CD4-positive, alpha-beta T cell (primary cell): Measurements from ENCODE around the gene RAET1G. TPM values are rescaled to one million over a fixed set of nuclear protein-coding genes. Genes with fewer than 3 reads are reported as not detected.

Experiments used
- ATAC-seq: fragments of 200-7000 bp; cut with Tn5 transposase; one replicate; pipeline ENCODE4 v1.10.0; 2022; ENCODE audit warnings: mild to moderate bottlenecking; ENCODE audit not compliant: poor library complexity
- CTCF ChIA-PET: fragments of 350-600 bp; sonication (Branson Sonifier 250); formaldehyde crosslinking; loops from one replicate; lab custom pipeline; 2021; ENCODE audit warnings: antibody characterized with exemption, inconsistent platforms; lab: Charles Lee
- POLR2A ChIA-PET: fragments of 350-600 bp; sonication (Branson Sonifier 250); formaldehyde crosslinking; loops from one replicate; lab custom pipeline; 2021; ENCODE audit warnings: antibody characterized with exemption, inconsistent platforms; lab: Charles Lee
- DNase-seq, 14 experiments: peaks; one replicate each; pipeline ENCODE4 v3.0.0-alpha.2; 2013 to 2020; ENCODE audit warnings: mixed read lengths in 2 of 14
- H3K27ac ChIP-seq, 2 donors: one replicate each; pipeline versions ENCODE4 v1.5.1 to v1.7.0; 2013; ENCODE audit warnings: low read length in 2 of 2, low read depth in 1 of 2, mild to moderate bottlenecking in 1 of 2
- H3K27me3 ChIP-seq, 2 experiments: 1 replicate in 1 of 2; 2 replicates in 1 of 2; pipeline versions ENCODE4 v1.6.1 to v1.7.0; 2013; ENCODE audit warnings: low read length in 2 of 2, control low read depth in 1 of 2, mild to moderate bottlenecking in 1 of 2, moderate library complexity in 1 of 2; ENCODE audit not compliant: insufficient read depth in 2 of 2, control insufficient read depth in 1 of 2
- H3K36me3 ChIP-seq: one replicate; pipeline ENCODE4 v1.6.1; 2013; ENCODE audit warnings: low read length, control low read depth; ENCODE audit not compliant: insufficient read depth
- H3K4me1 ChIP-seq: one replicate; pipeline ENCODE4 v1.6.1; 2013; ENCODE audit warnings: low read length, control low read depth; ENCODE audit not compliant: insufficient read depth
- H3K4me3 ChIP-seq: one replicate; pipeline ENCODE4 v1.5.1; 2013; ENCODE audit warnings: mild to moderate bottlenecking, low read length, moderate library complexity
- H3K9me3 ChIP-seq, 2 experiments: 1 replicate in 1 of 2; 2 replicates in 1 of 2; pipeline versions ENCODE4 v1.6.1 to v1.7.0; 2013; ENCODE audit warnings: low read length in 2 of 2, mild to moderate bottlenecking in 2 of 2, control low read depth in 1 of 2, moderate library complexity in 1 of 2; ENCODE audit not compliant: control insufficient read depth in 1 of 2, insufficient read depth in 1 of 2
- H3K27ac Mint-ChIP-seq: one replicate; pipeline ENCODE4 v1.8.0; 2020; ENCODE audit warnings: mixed read lengths
- H3K27me3 Mint-ChIP-seq: one replicate; pipeline ENCODE4 v1.8.0; 2021; ENCODE audit warnings: mixed read lengths
- H3K36me3 Mint-ChIP-seq: one replicate; pipeline ENCODE4 v1.8.0; 2021; ENCODE audit warnings: low read depth, mixed read lengths
- H3K4me1 Mint-ChIP-seq: one replicate; pipeline ENCODE4 v1.8.0; 2021; ENCODE audit warnings: low read depth, mixed read lengths
- H3K4me3 Mint-ChIP-seq: one replicate; pipeline ENCODE4 v1.8.0; 2020; ENCODE audit warnings: mild to moderate bottlenecking, mixed read lengths
- H3K9me3 Mint-ChIP-seq: one replicate; pipeline ENCODE4 v1.8.0; 2020; ENCODE audit warnings: mixed read lengths
- intact Hi-C, 2 experiments: fragments of 100-400 bp; cut with DNase I in 1 of 2; cut with micrococcal nuclease in 1 of 2; formaldehyde crosslinking; loops; one replicate each; pipeline versions ENCODE4 v1.15.1 to v1.9.0; 2023 to 2025; cut with DNase I, micrococcal nuclease
- total RNA-seq, 174 experiments: library from RNA in 2 of 174; stranded (reverse) in 2 of 174; gene quantifications; one replicate each; pipeline ENCODE4 v1.2.3 and lab custom pipeline; 2021 to 2026
- TF ChIP-seq, protein P1 (sequence below): fragments of 200-600 bp; IDR thresholded peaks from one replicate; pipeline ENCODE4 v1.8.0; 2022; ENCODE audit warnings: antibody characterized with exemption, mild to moderate bottlenecking

Gene RAET1G
- total RNA-seq, 2 experiments from 2014 or later, result not detected

DNA sequence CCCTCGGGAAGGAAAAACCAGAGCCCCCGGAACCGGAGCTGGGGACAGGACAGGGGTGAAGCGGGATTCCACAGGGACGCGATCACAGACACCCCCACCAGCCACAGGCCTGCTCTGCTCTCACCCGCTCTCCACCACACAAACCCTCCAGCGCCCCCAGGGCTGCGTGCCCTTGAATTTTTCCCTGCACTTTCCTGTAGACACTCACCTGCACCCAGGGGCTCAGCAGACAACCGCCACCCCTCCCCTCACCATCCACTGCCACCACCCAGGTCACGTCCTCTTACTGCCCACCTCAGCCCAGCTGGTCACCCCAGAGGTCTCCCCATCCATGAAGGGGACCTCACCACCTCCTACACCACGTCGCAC, 19.5 kb upstream of the RAET1G start:
- H3K36me3 ChIP-seq, result no peaks in the 10 kb centered on the region
- Mint-ChIP-seq H3K36me3 (no peaks in the 10 kb centered on the region), H3K9me3 (no peaks in the 10 kb centered on the region), H3K27ac (no peak overlapping the region), H3K4me1 (peaks cover 33% of the 10 kb centered on the region), H3K27me3 (peaks cover 54% of the 10 kb centered on the region), H3K4me3 (peak overlapping the region; percentile 88)
- H3K27ac ChIP-seq, result no peak overlapping the region
- H3K4me1 ChIP-seq, result peaks cover 45% of the 10 kb centered on the region
- CTCF ChIA-PET, result no interaction called here
- peak overlapping the region; percentile 89 for H3K4me3 ChIP-seq
- peaks cover 33 to 35% of the 10 kb centered on the region in 2 experiments for H3K27me3 ChIP-seq
- H3K9me3 ChIP-seq, result peaks cover 0 to 14% of the 10 kb centered on the region in 2 experiments
- intact Hi-C loops, result no loop called here
- POLR2A ChIA-PET, result no interaction called here
- TF ChIP-seq, protein P1, sequence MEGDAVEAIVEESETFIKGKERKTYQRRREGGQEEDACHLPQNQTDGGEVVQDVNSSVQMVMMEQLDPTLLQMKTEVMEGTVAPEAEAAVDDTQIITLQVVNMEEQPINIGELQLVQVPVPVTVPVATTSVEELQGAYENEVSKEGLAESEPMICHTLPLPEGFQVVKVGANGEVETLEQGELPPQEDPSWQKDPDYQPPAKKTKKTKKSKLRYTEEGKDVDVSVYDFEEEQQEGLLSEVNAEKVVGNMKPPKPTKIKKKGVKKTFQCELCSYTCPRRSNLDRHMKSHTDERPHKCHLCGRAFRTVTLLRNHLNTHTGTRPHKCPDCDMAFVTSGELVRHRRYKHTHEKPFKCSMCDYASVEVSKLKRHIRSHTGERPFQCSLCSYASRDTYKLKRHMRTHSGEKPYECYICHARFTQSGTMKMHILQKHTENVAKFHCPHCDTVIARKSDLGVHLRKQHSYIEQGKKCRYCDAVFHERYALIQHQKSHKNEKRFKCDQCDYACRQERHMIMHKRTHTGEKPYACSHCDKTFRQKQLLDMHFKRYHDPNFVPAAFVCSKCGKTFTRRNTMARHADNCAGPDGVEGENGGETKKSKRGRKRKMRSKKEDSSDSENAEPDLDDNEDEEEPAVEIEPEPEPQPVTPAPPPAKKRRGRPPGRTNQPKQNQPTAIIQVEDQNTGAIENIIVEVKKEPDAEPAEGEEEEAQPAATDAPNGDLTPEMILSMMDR, result no peak
- ATAC-seq (no peak), DNase-seq (no peak)

DNA sequence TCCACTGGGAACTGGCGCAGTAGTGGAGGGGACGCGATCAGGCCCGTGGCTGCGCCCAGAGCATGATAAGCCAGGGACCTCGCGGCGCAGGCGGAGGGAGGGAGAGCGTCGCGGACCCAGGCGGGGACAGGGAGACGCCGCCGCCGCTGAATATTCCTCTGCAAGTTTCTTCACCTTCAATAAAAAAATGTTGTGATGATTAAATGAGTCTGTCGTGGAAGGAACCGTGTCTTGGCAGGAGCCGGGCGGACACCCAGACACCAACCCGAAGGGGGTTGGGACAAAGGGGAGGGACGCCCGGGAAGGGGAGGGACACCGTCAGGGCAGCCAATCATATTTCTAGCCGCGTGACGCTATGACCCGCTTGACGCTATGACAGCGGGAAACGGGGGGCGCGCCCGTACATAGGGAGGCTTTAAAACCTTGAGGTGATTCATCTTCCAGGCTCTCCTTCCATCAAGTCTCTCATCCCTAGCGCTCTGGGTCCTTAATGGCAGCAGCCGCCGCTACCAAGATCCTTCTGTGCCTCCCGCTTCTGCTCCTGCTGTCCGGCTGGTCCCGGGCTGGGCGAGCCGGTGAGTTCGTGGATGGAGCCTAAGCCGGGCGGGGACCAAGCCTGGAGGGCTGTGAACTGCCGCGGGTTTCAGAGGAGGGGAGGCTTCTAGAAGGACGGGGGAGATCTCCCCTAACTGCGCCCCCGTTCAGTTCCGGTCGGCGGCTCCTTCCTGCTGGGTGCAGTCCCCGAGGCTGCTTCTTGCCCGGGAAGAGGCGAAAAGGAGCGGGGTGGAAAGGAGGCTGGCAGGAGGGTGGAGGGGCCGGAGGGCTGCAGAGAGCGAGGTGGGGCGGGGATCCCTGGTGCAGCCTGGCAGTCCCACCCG, 18.9 kb upstream of the RAET1G start, which contains the start of gene ULBP2:
Gene ULBP2 (plus strand): TSS at position 432 of the 878 bp plus-strand sequence. CDS start 59 bp downstream, at position 491.
- intact Hi-C loops, result no loop called here
- CTCF ChIA-PET, result no interaction called here
- H3K27me3 Mint-ChIP-seq, result peaks cover 60% of the 10 kb centered on the region
- H3K27ac Mint-ChIP-seq, result peak within 1 kb of the TSS; percentile 78
- POLR2A ChIA-PET, result no interaction called here
- peak; percentile 88 for ATAC-seq
- TF ChIP-seq, protein P1, result no peak
- no peak within 1 kb of the TSS for H3K27ac ChIP-seq
- peaks cover 45% of the 10 kb centered on the region for H3K4me1 ChIP-seq
- H3K36me3 ChIP-seq, result no peaks in the 10 kb centered on the region
- peaks cover 37 to 41% of the 10 kb centered on the region in 2 experiments for H3K27me3 ChIP-seq
- H3K36me3 Mint-ChIP-seq, result no peaks in the 10 kb centered on the region
- peak within 1 kb of the TSS; percentile 89 for H3K4me3 ChIP-seq
- H3K9me3 Mint-ChIP-seq, result no peaks in the 10 kb centered on the region
- H3K9me3 ChIP-seq, result peaks cover 0 to 14% of the 10 kb centered on the region in 2 experiments
- DNase-seq, result peak; percentile 75 to 97 (median 85)
- peaks cover 33% of the 10 kb centered on the region for H3K4me1 Mint-ChIP-seq
- H3K4me3 Mint-ChIP-seq, result peak within 1 kb of the TSS; percentile 88

DNA sequence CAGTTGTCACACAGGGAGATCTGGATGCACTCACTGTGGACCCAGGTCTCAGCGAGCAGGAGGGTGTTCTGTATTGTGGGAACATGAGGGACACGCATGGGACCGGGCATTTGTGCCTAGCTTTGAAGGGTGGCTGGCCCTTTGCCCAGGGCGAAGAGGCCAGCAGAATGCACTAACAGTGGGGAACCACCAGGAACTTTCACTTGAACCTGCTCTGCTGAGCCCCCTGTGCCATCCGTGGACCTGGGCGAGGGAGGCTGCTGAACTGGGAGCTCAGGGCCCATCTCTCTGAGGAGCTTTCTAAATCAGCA, 17.7 kb upstream of the RAET1G start:
- ATAC-seq, result no peak
- ChIA-PET CTCF (interaction anchor here (0.6 to 1.3 kb wide), 3 partner anchors 66 to 564 kb away, joined by 3 to 4 read pairs (median 3); no protein-coding TSS in a partner anchor), POLR2A (interaction anchor here (0.6 to 0.9 kb wide), 2 partner anchors 11 to 52 kb away, joined by 3 read pairs; no protein-coding TSS in a partner anchor)
- TF ChIP-seq, protein P1, result no peak
- Histone ChIP-seq H3K36me3 (no peaks in the 10 kb centered on the region), H3K4me3 (no peak overlapping the region), H3K4me1 (peaks cover 45% of the 10 kb centered on the region), H3K27me3 (peaks cover 48 to 53% of the 10 kb centered on the region in 2 experiments), H3K9me3 (peaks cover 0 to 14% of the 10 kb centered on the region in 2 experiments), H3K27ac (no peak overlapping the region)
- Mint-ChIP-seq H3K4me1 (peaks cover 33% of the 10 kb centered on the region), H3K27ac (peak overlapping the region; percentile 62), H3K36me3 (no peaks in the 10 kb centered on the region), H3K27me3 (peaks cover 72% of the 10 kb centered on the region), H3K4me3 (peak overlapping the region; percentile 81), H3K9me3 (no peaks in the 10 kb centered on the region)
- intact Hi-C loops, result no loop called here
- DNase-seq, result peak in 1 of 14 experiments; percentile 24
